Left renal cortex interstitium (tissue), 4 donors: ENCODE measurements around the gene NLRP6. TPM values are rescaled to one million over a fixed set of nuclear protein-coding genes. Genes with fewer than 3 reads are reported as not detected.
"Not testable (repeated sequence)": the region's sequence is repeated elsewhere in the genome, so short reads cannot be mapped to it uniquely, and the experiment has no call there.

Experiments
- DNase-seq, 4 donors: peaks; one replicate each; pipeline ENCODE4 v3.0.0-alpha.2; 2013; ENCODE audit warnings: low read depth in 4 of 4, low spot score in 2 of 4, missing footprints in 1 of 4
- polyA plus RNA-seq, 4 donors: library from polyadenylated mRNA; unstranded; fragments of 120-200 nt; gene quantifications; one replicate each; pipeline ENCODE4 v1.2.1, GENCODE V29; 2013; ENCODE audit not compliant: insufficient read length in 4 of 4

The NLRP6 gene
- polyA plus RNA-seq, 4 donors, result 0.10 to 0.71 (median 0.47) TPM

GRCh38 chr11:304915-305843 is 27.0 kb downstream of the NLRP6 start:
- DNase-seq, result peak in 1 of 4 donors; percentile 68

GRCh38 chr11:305844-306211 is 27.6 kb downstream of the NLRP6 start:
- DNase-seq, result no peak

GRCh38 chr11:306645-307371 is 28.6 kb downstream of the NLRP6 start:
- no peak for DNase-seq

GRCh38 chr11:307766-308708 is 29.8 kb downstream of the NLRP6 start, which contains the start of gene IFITM2:
Gene IFITM2, plus strand, starts transcription at chr11:307816. Its CDS starts 377 bp downstream, at chr11:308193.
- peak in 3 of 4 donors; percentile 65 to 85 (median 72) for DNase-seq

- DNase-seq, result not testable (repeated sequence)
These were observed 30.8 kb downstream of the NLRP6 start for GRCh38 chr11:308740-309665.

GRCh38 chr11:309979-310572 is 31.9 kb downstream of the NLRP6 start:
- not testable (repeated sequence) for DNase-seq

- DNase-seq, result not testable (repeated sequence)
These were observed 33.0 kb downstream of the NLRP6 start for GRCh38 chr11:311013-311748.

- no peak for DNase-seq
These were observed 34.0 kb downstream of the NLRP6 start for GRCh38 chr11:312092-312816.

GRCh38 chr11:313304-313786 is 35.1 kb downstream of the NLRP6 start:
- DNase-seq, result no peak

GRCh38 chr11:313787-314553 is 35.8 kb downstream of the NLRP6 start, which contains the start of gene IFITM1:
Gene IFITM1, plus strand, starts transcription at chr11:314040. Its CDS starts 131 bp downstream, at chr11:314171.
- peak in 1 of 4 donors; percentile 80 for DNase-seq

GRCh38 chr11:314554-314875 is 36.3 kb downstream of the NLRP6 start:
- DNase-seq, result not testable (repeated sequence)

GRCh38 chr11:315051-315481 is 36.9 kb downstream of the NLRP6 start:
- no peak for DNase-seq

GRCh38 chr11:315516-315994 is 37.3 kb downstream of the NLRP6 start:
- DNase-seq, result no peak

- DNase-seq, result no peak
These were observed 38.0 kb downstream of the NLRP6 start for GRCh38 chr11:316031-316701.

GRCh38 chr11:316891-317301 is 38.7 kb downstream of the NLRP6 start:
- DNase-seq, result no peak
